Left renal pelvis (tissue), 4 donors: Measurements from ENCODE around the gene DAAM1. TPM values are rescaled to one million over a fixed set of nuclear protein-coding genes. Genes with fewer than 3 reads are reported as not detected.

Source experiments
- DNase-seq, 4 donors: peaks; one replicate each; pipeline ENCODE4 v3.0.0-alpha.2; 2013; ENCODE audit warnings: low read depth in 4 of 4, low spot score in 3 of 4
- polyA plus RNA-seq, 4 donors: library from polyadenylated mRNA; unstranded; fragments of 120-200 nt; gene quantifications; one replicate each; pipeline ENCODE4 v1.2.1, GENCODE V29; 2013; ENCODE audit not compliant: insufficient read length in 4 of 4

DAAM1 gene
- polyA plus RNA-seq, 4 donors = 56.3 to 125 (median 68.2) TPM

GRCh38 chr14:59406454-59407245, 218.2 kb downstream of the DAAM1 start:
- no peak for DNase-seq

GRCh38 chr14:59407246-59408010, 219.0 kb downstream of the DAAM1 start:
- DNase-seq = no peak

GRCh38 chr14:59415836-59416602, 227.6 kb downstream of the DAAM1 start:
- DNase-seq = no peak

GRCh38 chr14:59417311-59417710, 228.8 kb downstream of the DAAM1 start:
- no peak for DNase-seq

GRCh38 chr14:59419303-59419702, 230.8 kb downstream of the DAAM1 start:
- DNase-seq = no peak
